ENCODE measurements around the gene TCP1.

- TF ChIP-seq, protein P1, sequence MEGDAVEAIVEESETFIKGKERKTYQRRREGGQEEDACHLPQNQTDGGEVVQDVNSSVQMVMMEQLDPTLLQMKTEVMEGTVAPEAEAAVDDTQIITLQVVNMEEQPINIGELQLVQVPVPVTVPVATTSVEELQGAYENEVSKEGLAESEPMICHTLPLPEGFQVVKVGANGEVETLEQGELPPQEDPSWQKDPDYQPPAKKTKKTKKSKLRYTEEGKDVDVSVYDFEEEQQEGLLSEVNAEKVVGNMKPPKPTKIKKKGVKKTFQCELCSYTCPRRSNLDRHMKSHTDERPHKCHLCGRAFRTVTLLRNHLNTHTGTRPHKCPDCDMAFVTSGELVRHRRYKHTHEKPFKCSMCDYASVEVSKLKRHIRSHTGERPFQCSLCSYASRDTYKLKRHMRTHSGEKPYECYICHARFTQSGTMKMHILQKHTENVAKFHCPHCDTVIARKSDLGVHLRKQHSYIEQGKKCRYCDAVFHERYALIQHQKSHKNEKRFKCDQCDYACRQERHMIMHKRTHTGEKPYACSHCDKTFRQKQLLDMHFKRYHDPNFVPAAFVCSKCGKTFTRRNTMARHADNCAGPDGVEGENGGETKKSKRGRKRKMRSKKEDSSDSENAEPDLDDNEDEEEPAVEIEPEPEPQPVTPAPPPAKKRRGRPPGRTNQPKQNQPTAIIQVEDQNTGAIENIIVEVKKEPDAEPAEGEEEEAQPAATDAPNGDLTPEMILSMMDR (IDR thresholded peaks at IDR 0.05; ENCODE audit: low read depth, low read length): no peak
- no peak for TF ChIP-seq EZH2phosphoT487 (IDR thresholded peaks at IDR 0.05; ENCODE audit: low read depth)
Observed at GRCh38 chr6:159742165-159742564, 47.2 kb downstream of the TCP1 start.

Measured in OCI-LY3 (cell line).